Spinal cord (tissue), 10 donors: ENCODE measurements around the gene JMJD8. TPM values are rescaled to one million over a fixed set of nuclear protein-coding genes. Genes with fewer than 3 reads are reported as not detected.

Experiments used
- DNase-seq, 6 donors: peaks; one replicate each; pipeline versions ENCODE4 v3.0.0 to v3.0.0-alpha.2; 2013 to 2015; ENCODE audit warnings: low spot score in 6 of 6, low read depth in 4 of 6
- H3K27ac ChIP-seq: one replicate; pipeline ENCODE4 v1.5.1; 2013; ENCODE audit warnings: low read depth, low read length, control low read depth
- H3K27me3 ChIP-seq: one replicate; pipeline ENCODE4 v1.6.1; 2013; ENCODE audit warnings: low read length; ENCODE audit not compliant: control insufficient read depth, insufficient read depth
- H3K36me3 ChIP-seq: one replicate; pipeline ENCODE4 v1.6.1; 2013; ENCODE audit warnings: low read length; ENCODE audit not compliant: control insufficient read depth, insufficient read depth
- H3K4me1 ChIP-seq: one replicate; pipeline ENCODE4 v1.6.1; 2013; ENCODE audit warnings: low read length; ENCODE audit not compliant: control insufficient read depth, insufficient read depth
- H3K4me3 ChIP-seq: one replicate; pipeline ENCODE4 v1.5.1; 2013; ENCODE audit warnings: low read depth, low read length, control low read depth
- H3K9me3 ChIP-seq: one replicate; pipeline ENCODE4 v1.6.1; 2013; ENCODE audit warnings: low read length; ENCODE audit not compliant: control insufficient read depth, insufficient read depth
- WGBS: methylation state at CpG from one replicate; pipeline ENCODE4 v1.1.5; 2013; ENCODE audit warnings: missing lambda C conversion rate; ENCODE audit not compliant: insufficient coverage; 5-methylcytosine and 5-hydroxymethylcytosine counted together
- polyA plus RNA-seq, 2 donors: library from polyadenylated mRNA; unstranded; fragments of 120-200 nt; gene quantifications; one replicate each; pipeline ENCODE4 v1.2.1, GENCODE V29; 2013; ENCODE audit not compliant: insufficient read length in 2 of 2
- total RNA-seq, 2 donors: library from RNA; depleted of rRNA in 1 of 2; stranded (reverse); fragments of 120-200 nt in 1 of 2; fragments of >200 nt in 1 of 2; gene quantifications; one replicate each; pipeline versions ENCODE4 v1.2.3 to v1.2.4, GENCODE V29; 2013 to 2014
- donor health status: healthy.

JMJD8 gene
- total and polyA plus RNA-seq, 4 donors, result 24.3 to 71.9 (median 52.7) TPM

DNA sequence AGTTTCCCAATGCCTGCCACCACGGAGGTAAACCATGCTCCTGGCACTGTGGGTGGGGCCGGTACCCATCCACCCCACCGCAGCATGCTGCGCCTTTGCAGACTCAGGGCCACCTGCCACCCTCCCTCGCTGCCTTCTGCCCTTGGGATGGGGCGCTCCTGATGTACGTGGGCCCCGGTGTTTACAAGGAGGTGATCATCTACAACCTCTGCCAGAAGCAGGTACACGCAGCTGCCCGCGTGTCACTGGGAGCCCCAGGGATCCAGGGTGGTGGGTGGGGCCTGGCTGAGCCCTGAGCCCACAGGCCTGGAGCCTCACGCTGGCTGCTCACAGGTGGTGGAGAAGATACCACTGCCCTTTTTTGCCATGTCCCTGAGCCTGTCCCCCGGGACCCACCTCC, 17.6 kb downstream of the JMJD8 start:
- no peaks in the 10 kb centered on the region for H3K9me3 ChIP-seq
- H3K36me3 ChIP-seq, result peaks cover 85% of the 10 kb centered on the region
- H3K27me3 ChIP-seq, result no peaks in the 10 kb centered on the region
- H3K27ac ChIP-seq, result no peak overlapping the region
- no peak overlapping the region for H3K4me3 ChIP-seq
- H3K4me1 ChIP-seq, result peaks cover 21% of the 10 kb centered on the region
- 94% methylated on average over 10 of the region's 13 CpGs for WGBS
- DNase-seq, result no peak

GRCh38 chr16:662597-662996, 21.5 kb downstream of the JMJD8 start:
- DNase-seq, result no peak
- H3K27me3 ChIP-seq, result no peaks in the 10 kb centered on the region
- H3K4me1 ChIP-seq, result peaks cover 21% of the 10 kb centered on the region
- 96% methylated on average over 21 of the region's 21 CpGs for WGBS
- no peak overlapping the region for H3K27ac ChIP-seq
- H3K4me3 ChIP-seq, result no peak overlapping the region
- no peaks in the 10 kb centered on the region for H3K9me3 ChIP-seq
- peaks cover 88% of the 10 kb centered on the region for H3K36me3 ChIP-seq

DNA sequence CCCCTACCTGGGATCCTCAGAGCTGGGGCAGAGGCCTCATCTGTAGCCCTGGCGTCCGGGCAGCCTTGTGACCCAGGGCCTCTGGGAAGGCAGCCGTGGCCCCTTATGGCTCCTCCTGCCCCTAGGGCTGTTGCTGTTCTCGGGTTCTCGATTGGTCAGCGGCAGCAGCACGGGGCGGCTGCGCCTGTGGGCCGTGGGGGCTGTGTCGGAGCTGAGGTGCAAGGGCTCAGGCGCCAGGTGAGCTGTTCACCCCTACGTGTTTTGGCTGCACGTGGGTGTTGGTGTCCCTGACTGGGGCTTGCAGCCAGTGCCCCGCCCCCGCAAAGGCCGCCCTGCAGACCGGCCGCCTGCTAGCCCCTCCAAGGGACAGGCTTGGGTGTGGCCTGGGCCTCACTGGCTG, 22.0 kb downstream of the JMJD8 start:
- Histone ChIP-seq H3K4me3 (no peak overlapping the region), H3K36me3 (peaks cover 88% of the 10 kb centered on the region), H3K27me3 (no peaks in the 10 kb centered on the region), H3K9me3 (no peaks in the 10 kb centered on the region), H3K27ac (no peak overlapping the region), H3K4me1 (peaks cover 16% of the 10 kb centered on the region)
- no peak for DNase-seq
- WGBS, result 96% methylated on average over 19 of the region's 19 CpGs

GRCh38 chr16:661184-661821, 22.8 kb downstream of the JMJD8 start:
- WGBS, result 73% methylated on average over 24 of the region's 35 CpGs
- DNase-seq, result no peak
- Histone ChIP-seq H3K27me3 (no peaks in the 10 kb centered on the region), H3K9me3 (no peaks in the 10 kb centered on the region), H3K4me1 (peaks cover 15% of the 10 kb centered on the region), H3K4me3 (no peak overlapping the region), H3K36me3 (peaks cover 88% of the 10 kb centered on the region), H3K27ac (no peak overlapping the region)

DNA sequence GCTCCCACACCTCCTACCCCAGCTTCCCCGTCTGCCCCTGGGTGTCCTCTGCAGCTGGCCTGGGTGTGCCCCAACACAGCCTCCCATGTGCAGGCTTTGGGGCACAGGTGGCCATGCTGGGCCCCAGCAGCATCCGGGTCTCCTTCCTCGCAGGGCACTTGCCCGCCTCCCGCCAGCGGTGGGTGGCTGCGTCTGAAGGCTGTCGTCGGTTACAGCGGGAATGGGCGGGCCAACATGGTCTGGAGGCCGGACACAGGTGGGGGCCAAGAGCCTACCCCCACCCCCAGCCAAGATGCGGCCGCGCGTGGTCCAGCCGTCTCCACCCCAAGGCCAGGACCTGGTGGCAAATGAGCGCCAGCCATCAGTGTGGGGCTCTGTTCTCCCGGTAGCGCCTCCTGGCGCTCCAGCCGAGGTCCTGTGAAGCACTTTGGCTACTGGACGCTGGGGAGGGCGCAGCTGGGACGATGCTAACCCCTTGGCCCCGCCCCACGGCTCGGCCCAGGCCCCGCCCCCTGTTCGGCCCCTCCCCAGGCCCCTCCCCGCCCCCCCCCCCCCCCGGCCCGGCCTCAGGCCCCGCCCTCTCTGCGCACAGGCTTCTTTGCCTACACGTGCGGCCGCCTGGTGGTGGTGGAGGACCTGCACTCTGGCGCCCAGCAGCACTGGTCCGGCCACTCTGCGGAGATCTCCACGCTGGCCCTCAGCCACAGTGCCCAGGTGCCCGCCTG, 23.5 kb downstream of the JMJD8 start:
- H3K4me3 ChIP-seq, result no peak overlapping the region
- peak overlapping the region; percentile 45 for H3K27ac ChIP-seq
- H3K36me3 ChIP-seq, result peaks cover 88% of the 10 kb centered on the region
- WGBS, result 20% methylated on average over 26 of the region's 43 CpGs
- no peaks in the 10 kb centered on the region for H3K9me3 ChIP-seq
- H3K4me1 ChIP-seq, result peaks cover 15% of the 10 kb centered on the region
- peak in 2 of 6 donors; percentile 76 to 77 for DNase-seq
- H3K27me3 ChIP-seq, result no peaks in the 10 kb centered on the region

GRCh38 chr16:660132-660458, 24.0 kb downstream of the JMJD8 start:
- DNase-seq, result no peak
- no peak overlapping the region for H3K4me3 ChIP-seq
- WGBS, result 47% methylated on average over 6 of the region's 6 CpGs
- peaks cover 15% of the 10 kb centered on the region for H3K4me1 ChIP-seq
- peaks cover 89% of the 10 kb centered on the region for H3K36me3 ChIP-seq
- peak overlapping the region; percentile 45 for H3K27ac ChIP-seq
- no peaks in the 10 kb centered on the region for H3K9me3 ChIP-seq
- H3K27me3 ChIP-seq, result no peaks in the 10 kb centered on the region

DNA sequence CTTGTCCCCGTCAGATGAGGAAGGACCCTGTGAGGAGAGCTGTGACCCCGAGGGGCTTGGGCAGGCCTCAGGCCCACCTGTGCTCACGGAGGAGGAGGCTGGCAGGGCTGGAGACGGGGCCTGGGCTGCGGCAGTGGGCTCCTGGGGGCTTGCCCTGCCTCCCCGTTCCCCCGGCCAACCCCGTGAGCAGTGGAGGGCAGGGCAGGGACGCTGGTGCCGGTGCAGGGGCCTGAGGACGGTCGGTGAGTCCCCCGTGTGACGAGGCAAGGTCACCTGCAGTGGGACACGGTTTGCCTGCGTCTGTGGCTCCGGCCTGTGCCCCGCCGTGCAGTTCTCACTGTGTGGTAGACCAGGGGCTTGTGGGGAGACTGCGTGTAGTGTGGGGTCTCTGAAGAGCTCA, 24.5 kb downstream of the JMJD8 start:
- DNase-seq, result no peak
- Histone ChIP-seq H3K27ac (no peak overlapping the region), H3K4me1 (peaks cover 15% of the 10 kb centered on the region), H3K36me3 (peaks cover 92% of the 10 kb centered on the region), H3K27me3 (no peaks in the 10 kb centered on the region), H3K9me3 (no peaks in the 10 kb centered on the region), H3K4me3 (no peak overlapping the region)
- 85% methylated on average over 20 of the region's 20 CpGs for WGBS

- Histone ChIP-seq H3K9me3 (no peaks in the 10 kb centered on the region), H3K4me3 (no peak overlapping the region), H3K36me3 (peaks cover 91% of the 10 kb centered on the region), H3K4me1 (peaks cover 15% of the 10 kb centered on the region), H3K27ac (no peak overlapping the region), H3K27me3 (no peaks in the 10 kb centered on the region)
- DNase-seq, result no peak
- WGBS, result 89% methylated on average over 35 of the region's 35 CpGs
Observed at GRCh38 chr16:658679-659571, 25.2 kb downstream of the JMJD8 start.

DNA sequence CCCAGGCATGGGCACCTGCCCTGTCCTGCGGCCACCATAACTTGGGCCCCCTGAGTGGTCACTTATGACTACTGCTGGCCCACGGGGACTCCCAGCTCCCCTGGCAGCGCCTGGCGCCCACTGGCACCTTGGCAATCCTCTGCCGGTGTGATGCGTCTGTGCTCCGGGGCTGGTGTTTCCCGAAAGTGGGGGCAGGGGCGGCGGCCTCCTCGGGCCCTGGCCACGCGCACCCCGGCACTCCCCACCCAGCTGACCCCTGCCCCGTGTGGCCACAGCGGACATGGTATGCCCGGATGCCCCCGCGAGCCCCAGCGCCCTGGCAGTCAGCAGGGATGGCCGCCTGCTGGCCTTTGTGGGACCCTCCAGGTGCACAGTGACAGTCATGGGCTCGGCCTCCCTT, 26.6 kb downstream of the JMJD8 start:
- Histone ChIP-seq H3K4me1 (peaks cover 15% of the 10 kb centered on the region), H3K9me3 (no peaks in the 10 kb centered on the region), H3K4me3 (no peak overlapping the region), H3K36me3 (peaks cover 96% of the 10 kb centered on the region), H3K27ac (no peak overlapping the region), H3K27me3 (no peaks in the 10 kb centered on the region)
- no peak for DNase-seq
- WGBS, result 95% methylated on average over 22 of the region's 22 CpGs
